HepG2 (cell line): ENCODE measurements around the gene ZDHHC18. TPM values are rescaled to one million over a fixed set of nuclear protein-coding genes. Genes with fewer than 3 reads are reported as not detected.

Source experiments
- ARNT ChIP-seq: fragments of 450-650 bp; IDR thresholded peaks from 2 replicates; pipeline ENCODE4 v1.6.1; 2017
- GABPB1 ChIP-seq: IDR thresholded peaks from 2 replicates; pipeline ENCODE4 v1.6.1; 2016; ENCODE audit warnings: mild to moderate bottlenecking, missing genetic modification reagents, moderate library complexity, missing compliant biosample characterization
- HOXA9 ChIP-seq: sonication (generic); formaldehyde crosslinking; IDR thresholded peaks from 2 replicates; pipeline ENCODE4 v1.8.1; 2022; ENCODE audit warnings: missing genetic modification reagents, mild to moderate bottlenecking, moderate library complexity, borderline replicate concordance
- KDM5A ChIP-seq: fragments of 200-600 bp; sonication (generic); IDR thresholded peaks from 2 replicates; pipeline ENCODE4 v1.7.0; 2018; ENCODE audit warnings: antibody characterized with exemption, mild to moderate bottlenecking, low read length, borderline replicate concordance
- NFE2L2 ChIP-seq: fragments of 150-350 bp; IDR thresholded peaks from 2 replicates; pipeline ENCODE4 v1.6.1; 2014; ENCODE audit warnings: low read length
- POLR2G ChIP-seq: fragments of 200-400 bp; formaldehyde crosslinking; IDR thresholded peaks from 2 replicates; pipeline ENCODE4 v1.6.1; 2018; ENCODE audit warnings: mild to moderate bottlenecking, low read depth, low read length, moderate library complexity
- SPEN ChIP-seq: sonication (generic); formaldehyde crosslinking; IDR thresholded peaks from 2 replicates; pipeline ENCODE4 v1.5.1; 2020; ENCODE audit warnings: low read depth, mild to moderate bottlenecking, missing genetic modification reagents
- TAF15 ChIP-seq: fragments of 200-400 bp; formaldehyde crosslinking; IDR thresholded peaks from one replicate; pipeline ENCODE4 v1.6.1; 2018; ENCODE audit warnings: mild to moderate bottlenecking, low read depth, low read length; ENCODE audit not compliant: poor library complexity, severe bottlenecking
- ZBED4 ChIP-seq: sonication (generic); formaldehyde crosslinking; IDR thresholded peaks from 2 replicates; pipeline ENCODE4 v1.4.0; 2020; ENCODE audit warnings: missing genetic modification reagents, borderline replicate concordance
- ZNF318 ChIP-seq: sonication (generic); formaldehyde crosslinking; IDR thresholded peaks from 2 replicates; pipeline ENCODE4 v1.4.0; 2020; ENCODE audit warnings: mild to moderate bottlenecking, missing genetic modification reagents
- ZNF383 ChIP-seq: sonication (generic); formaldehyde crosslinking; IDR thresholded peaks from 2 replicates; pipeline ENCODE4 v1.4.0; 2020; ENCODE audit warnings: missing genetic modification reagents, mild to moderate bottlenecking, borderline replicate concordance
- ZNF503 ChIP-seq: sonication (generic); formaldehyde crosslinking; IDR thresholded peaks from 2 replicates; pipeline ENCODE4 v1.4.0; 2020; ENCODE audit warnings: missing genetic modification reagents
- ZNF547 ChIP-seq: sonication (generic); formaldehyde crosslinking; IDR thresholded peaks from 2 replicates; pipeline ENCODE4 v1.5.1; 2020; ENCODE audit warnings: mild to moderate bottlenecking, missing genetic modification reagents
- ZNF660 ChIP-seq: sonication (generic); formaldehyde crosslinking; IDR thresholded peaks from 2 replicates; pipeline ENCODE4 v1.5.1; 2020; ENCODE audit warnings: mild to moderate bottlenecking, low read depth, missing genetic modification reagents, borderline replicate concordance
- polyA plus RNA-seq, 8 experiments: library from polyadenylated mRNA; depleted of rRNA in 3 of 8; stranded (reverse) in 7 of 8; unstranded in 1 of 8; fragments of >200 nt; fragmentation: Illumina TruSeq in 4 of 8; extraction: Trizol in 4 of 8; gene quantifications; 2 replicates each; pipeline versions ENCODE4 v1.2.1 to v1.2.3, GENCODE V29; 2011 to 2016; ENCODE audit warnings: low read depth in 4 of 8, missing spikeins in 1 of 8, mixed read lengths in 1 of 8; ENCODE audit not compliant: insufficient read depth in 1 of 8
- total RNA-seq, 5 experiments: library from RNA; depleted of rRNA; stranded (reverse); fragments of >200 nt; fragmentation: Illumina TruSeq; extraction: Trizol; gene quantifications; 2 replicates each; pipeline ENCODE4 v1.2.3, GENCODE V29; 2016; ENCODE audit warnings: low read depth in 1 of 5

ZDHHC18 gene
- total and polyA plus RNA-seq, 2 of the 13 experiments (the other 11 are each of a cell fraction or from before 2014, with no cell fraction given), result 13.2 to 35.3 TPM

GRCh38 chr1:26889551-26890466, 63.3 kb downstream of the ZDHHC18 start, which contains the start of gene GPN2 (continued):
- no peak for TF ChIP-seq NFE2L2
- TF ChIP-seq GABPB1 (CRISPR knock-in tag), result peak; percentile 96
- peak; percentile 68 for TF ChIP-seq TAF15
- TF ChIP-seq ZNF318 (CRISPR knock-in tag), result peak; percentile 91
- TF ChIP-seq SPEN (CRISPR knock-in tag), result peak; percentile 92
- peak; percentile 95 for TF ChIP-seq POLR2G
- peak; percentile 85; the same call in 1 of the 2 replicates for TF ChIP-seq ZNF383
- no peak for TF ChIP-seq ZBED4
- TF ChIP-seq HOXA9 (CRISPR knock-in tag), result peak; percentile 96
- peak; percentile 65 for TF ChIP-seq ZNF547 (CRISPR knock-in tag)
- TF ChIP-seq ARNT, result no peak
- TF ChIP-seq KDM5A, result no peak; the same call in 1 of the 2 replicates
- no peak; the same call in 1 of the 2 replicates for TF ChIP-seq ZNF503 (CRISPR knock-in tag)
- TF ChIP-seq ZNF660 (CRISPR knock-in tag), result no peak; the same call in 1 of the 2 replicates
